Lung (tissue), 12 donors: ENCODE data around the gene PRF1. TPM values are rescaled to one million over a fixed set of nuclear protein-coding genes. Genes with fewer than 3 reads are reported as not detected.
A peak's percentile ranks its signal among the peaks of the same experiment; 100 is the strongest.

Experiments used
- ATAC-seq: fragments of 200-7000 bp; cut with Tn5 transposase; one replicate; pipeline ENCODE4 v1.9.1; 2020; ENCODE audit warnings: moderate number of reproducible peaks; ENCODE audit not compliant: insufficient read depth, low FRiP score
- DNase-seq, 3 donors: peaks; one replicate each; pipeline ENCODE4 v3.0.0-alpha.2; 2013 to 2017
- H3K27ac ChIP-seq, 2 donors: one replicate each; pipeline ENCODE4 v1.5.1; 2013; ENCODE audit warnings: mild to moderate bottlenecking in 2 of 2, moderate library complexity in 2 of 2, control low read depth in 1 of 2, inconsistent platforms in 1 of 2, low read depth in 1 of 2, low read length in 1 of 2
- H3K27me3 ChIP-seq, 3 donors: one replicate each; pipeline ENCODE4 v1.5.1; 2013; ENCODE audit warnings: low read length in 2 of 3; ENCODE audit not compliant: control insufficient read depth in 3 of 3, insufficient read depth in 3 of 3
- H3K36me3 ChIP-seq, 4 donors: one replicate each; pipeline ENCODE4 v1.5.1; 2013; ENCODE audit warnings: low read length in 4 of 4, mild to moderate bottlenecking in 1 of 4, moderate library complexity in 1 of 4; ENCODE audit not compliant: control insufficient read depth in 4 of 4, insufficient read depth in 4 of 4
- H3K4me1 ChIP-seq, 5 donors: one replicate each; pipeline ENCODE4 v1.5.1; 2013; ENCODE audit warnings: low read length in 5 of 5, mild to moderate bottlenecking in 2 of 5, moderate library complexity in 1 of 5; ENCODE audit not compliant: control insufficient read depth in 5 of 5, insufficient read depth in 5 of 5
- H3K4me3 ChIP-seq: one replicate; pipeline ENCODE4 v1.5.1; 2013; ENCODE audit warnings: mild to moderate bottlenecking, control low read depth, moderate library complexity
- H3K9ac ChIP-seq, 2 donors: one replicate each; pipeline ENCODE4 v1.5.1; 2013; ENCODE audit warnings: low read length in 2 of 2, control low read depth in 1 of 2; ENCODE audit not compliant: insufficient read depth in 1 of 2
- H3K9me3 ChIP-seq, 4 donors: one replicate each; pipeline ENCODE4 v1.5.1; 2013; ENCODE audit warnings: low read length in 3 of 4, mild to moderate bottlenecking in 1 of 4, moderate library complexity in 1 of 4; ENCODE audit not compliant: control insufficient read depth in 4 of 4, insufficient read depth in 3 of 4
- WGBS, 2 donors: extraction: QIAGEN DNeasy Blood & Tissue Kit; methylation state at CpG; one replicate each; pipeline ENCODE4 v1.1.7; 2013; 5-methylcytosine and 5-hydroxymethylcytosine counted together
- polyA plus RNA-seq, 2 donors: library from polyadenylated mRNA; stranded (reverse); fragments of 200-250 nt; gene quantifications; one replicate each; pipeline ENCODE4 v1.2.1, GENCODE V29; 2013
- total RNA-seq, 2 donors: library from RNA; depleted of rRNA in 1 of 2; stranded (reverse); fragments of >200 nt in 1 of 2; gene quantifications; one replicate each; pipeline ENCODE4 v1.2.1, GENCODE V29; 2014 to 2021
- TF ChIP-seq, protein P1 (sequence below): IDR thresholded peaks from 2 replicates; pipeline ENCODE4 v1.5.1; 2012; ENCODE audit warnings: mild to moderate bottlenecking; ENCODE audit errors: control extremely low read depth, extremely low read depth
- donor health status: control.
- donor health status: control.
- donor health status: Bipolar disorder and iron deficiency.
- donor health status: healthy.
- donor health status: DM: yes; HTN: yes; CAD: no.

Gene PRF1
- total and polyA plus RNA-seq, 4 donors = 3.2 to 11.5 (median 7.3) TPM

GRCh38 chr10:70579234-70580002, 23.1 kb downstream of the PRF1 start:
- Histone ChIP-seq H3K36me3 (no peaks in the 10 kb centered on the region), H3K27ac (no peak overlapping the region), H3K4me3 (no peak overlapping the region), H3K4me1 (peaks cover 12 to 27% (median 22%) of the 10 kb centered on the region in 5 donors), H3K27me3 (no peaks in the 10 kb centered on the region), H3K9me3 (no peaks in the 10 kb centered on the region), H3K9ac (no peak overlapping the region)
- WGBS, 2 donors = 74 to 81% methylated on average over 3 of the region's 3 CpGs
- DNase-seq (no peak), ATAC-seq (no peak)
- TF ChIP-seq, protein P1, sequence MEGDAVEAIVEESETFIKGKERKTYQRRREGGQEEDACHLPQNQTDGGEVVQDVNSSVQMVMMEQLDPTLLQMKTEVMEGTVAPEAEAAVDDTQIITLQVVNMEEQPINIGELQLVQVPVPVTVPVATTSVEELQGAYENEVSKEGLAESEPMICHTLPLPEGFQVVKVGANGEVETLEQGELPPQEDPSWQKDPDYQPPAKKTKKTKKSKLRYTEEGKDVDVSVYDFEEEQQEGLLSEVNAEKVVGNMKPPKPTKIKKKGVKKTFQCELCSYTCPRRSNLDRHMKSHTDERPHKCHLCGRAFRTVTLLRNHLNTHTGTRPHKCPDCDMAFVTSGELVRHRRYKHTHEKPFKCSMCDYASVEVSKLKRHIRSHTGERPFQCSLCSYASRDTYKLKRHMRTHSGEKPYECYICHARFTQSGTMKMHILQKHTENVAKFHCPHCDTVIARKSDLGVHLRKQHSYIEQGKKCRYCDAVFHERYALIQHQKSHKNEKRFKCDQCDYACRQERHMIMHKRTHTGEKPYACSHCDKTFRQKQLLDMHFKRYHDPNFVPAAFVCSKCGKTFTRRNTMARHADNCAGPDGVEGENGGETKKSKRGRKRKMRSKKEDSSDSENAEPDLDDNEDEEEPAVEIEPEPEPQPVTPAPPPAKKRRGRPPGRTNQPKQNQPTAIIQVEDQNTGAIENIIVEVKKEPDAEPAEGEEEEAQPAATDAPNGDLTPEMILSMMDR = no peak

- H3K9ac ChIP-seq = no peak overlapping the region
- no peaks in the 10 kb centered on the region for H3K27me3 ChIP-seq
- 35% methylated on average over 7 of the region's 7 CpGs for WGBS, 2 donors
- no peaks in the 10 kb centered on the region for H3K36me3 ChIP-seq
- TF ChIP-seq, protein P1 = no peak
- H3K4me3 ChIP-seq = no peak overlapping the region
- H3K9me3 ChIP-seq = no peaks in the 10 kb centered on the region
- no peak for ATAC-seq
- DNase-seq = no peak
- peaks cover 12 to 18% (median 16%) of the 10 kb centered on the region in 5 donors for H3K4me1 ChIP-seq
- H3K27ac ChIP-seq = no peak overlapping the region
Observed at GRCh38 chr10:70578371-70578947, 24.1 kb downstream of the PRF1 start.

DNA sequence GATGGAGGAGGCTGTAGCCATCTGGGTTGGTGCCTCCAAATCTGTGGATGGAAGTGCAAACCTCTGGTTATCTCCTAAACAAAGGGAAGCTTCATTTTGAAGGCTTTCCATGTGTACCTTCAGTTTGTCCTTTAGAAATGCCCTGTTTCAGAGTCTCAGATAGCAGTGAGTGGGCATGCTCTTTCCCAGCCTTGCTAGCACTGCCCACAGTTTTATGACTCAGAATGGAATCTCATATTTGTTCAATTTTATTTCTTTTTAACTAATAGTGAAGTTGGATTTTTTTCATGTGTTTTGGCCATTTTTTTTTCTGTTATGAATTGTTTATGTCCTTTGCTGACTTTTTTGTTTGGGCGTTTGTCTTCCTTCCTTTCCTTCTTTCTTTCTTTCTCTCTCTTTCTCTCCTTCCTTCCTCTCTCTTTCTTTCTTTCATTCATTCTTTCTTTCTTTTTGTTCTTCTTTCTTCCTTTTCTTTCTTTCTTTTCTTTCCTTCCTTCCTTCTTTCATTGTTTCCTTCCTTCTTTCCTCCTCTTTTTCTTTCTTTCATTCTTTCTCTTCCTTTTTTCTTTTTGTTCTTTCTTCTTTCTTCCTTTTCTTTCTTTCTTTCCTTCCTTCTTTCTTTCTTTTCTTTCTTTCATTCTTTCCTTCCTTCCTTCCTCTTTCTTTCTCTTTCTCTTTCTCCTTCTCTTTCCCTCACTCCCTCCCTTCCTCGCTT, 25.6 kb downstream of the PRF1 start:
- H3K4me3 ChIP-seq = no peak overlapping the region

More for the DNA sequence above, 25.6 kb downstream of the PRF1 start:
- H3K27ac ChIP-seq = peak overlapping the region in 1 of 2 donors; percentile 9
- no peaks in the 10 kb centered on the region for H3K36me3 ChIP-seq
- 58 to 71% methylated on average over 2 of the region's 2 CpGs for WGBS, 2 donors
- no peaks in the 10 kb centered on the region for H3K27me3 ChIP-seq
- DNase-seq (no peak), ATAC-seq (no peak)
- no peak overlapping the region for H3K9ac ChIP-seq
- no peaks in the 10 kb centered on the region for H3K9me3 ChIP-seq
- peaks cover 11 to 14% (median 13%) of the 10 kb centered on the region in 5 donors for H3K4me1 ChIP-seq
- TF ChIP-seq, protein P1 = no peak
